Stimulated activated CD4-positive, alpha-beta T cell treated with anti-CD3 and anti-CD28 coated beads, Interleukin-12 subunit alpha, Interleukin-12 subunit beta, amount 100 ng/mL, for 4 hours (primary cell): Measurements from ENCODE around the gene ANXA1.
"Not testable (repeated sequence)": the region's sequence is repeated elsewhere in the genome, so short reads cannot be mapped to it uniquely, and the experiment has no call there.

Experiments
- DNase-seq: peaks from one replicate; pipeline ENCODE4 v3.0.0-alpha.2; 2020

ANXA1 gene

GRCh38 chr9:73170185-73170957, 18.7 kb downstream of the ANXA1 start:
- DNase-seq: no peak

DNA sequence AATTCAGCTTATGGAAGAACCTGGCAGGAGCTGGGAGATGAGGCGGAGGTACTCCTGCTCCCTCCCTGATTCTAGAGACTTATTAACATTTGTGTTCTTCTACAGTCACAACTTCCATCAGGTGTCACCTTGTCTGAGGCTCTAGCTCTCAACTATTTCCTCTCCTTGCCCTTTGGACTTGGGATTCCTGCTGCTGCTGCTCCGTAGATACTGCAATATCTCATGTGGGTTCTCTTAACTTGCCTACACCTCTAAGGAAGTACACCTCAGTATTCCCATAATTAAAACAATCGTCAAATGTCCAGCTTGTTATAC, 21.2 kb downstream of the ANXA1 start:
- no peak for DNase-seq

DNA sequence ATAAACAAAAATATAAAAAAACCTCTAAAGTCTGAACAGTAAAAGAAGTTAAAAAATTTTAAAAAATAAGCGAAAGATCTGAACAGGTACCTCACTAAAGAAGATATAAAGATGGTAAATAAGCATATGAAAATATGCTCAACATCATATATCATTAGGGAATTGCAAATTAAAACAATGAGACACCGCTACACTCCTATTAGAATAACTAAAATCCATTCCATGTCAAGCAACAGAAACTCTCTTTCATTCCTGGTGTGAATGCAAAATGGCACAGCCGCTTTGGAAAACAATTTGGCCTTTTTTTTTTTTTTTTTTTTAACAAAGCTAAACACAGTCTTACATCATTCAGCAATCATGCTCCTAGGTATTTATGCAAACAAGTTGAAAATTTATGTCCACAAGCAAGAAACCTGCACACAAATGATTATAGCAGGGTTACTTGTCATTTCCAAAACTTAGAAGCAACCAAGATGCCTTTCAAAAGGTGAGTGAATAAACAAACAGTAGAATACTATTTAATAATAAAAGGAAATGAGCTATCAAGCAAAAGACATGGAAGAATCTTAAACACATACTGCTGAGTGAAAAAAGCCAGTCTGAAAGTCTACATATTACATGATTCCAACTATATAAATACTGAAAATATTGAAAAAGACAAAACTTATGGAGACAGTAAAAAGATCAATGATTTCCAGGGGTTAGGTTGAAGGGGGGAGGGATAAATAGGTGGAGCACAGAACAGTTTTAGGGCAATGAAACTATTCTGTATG, 22.1 kb downstream of the ANXA1 start:
- no peak for DNase-seq

DNA sequence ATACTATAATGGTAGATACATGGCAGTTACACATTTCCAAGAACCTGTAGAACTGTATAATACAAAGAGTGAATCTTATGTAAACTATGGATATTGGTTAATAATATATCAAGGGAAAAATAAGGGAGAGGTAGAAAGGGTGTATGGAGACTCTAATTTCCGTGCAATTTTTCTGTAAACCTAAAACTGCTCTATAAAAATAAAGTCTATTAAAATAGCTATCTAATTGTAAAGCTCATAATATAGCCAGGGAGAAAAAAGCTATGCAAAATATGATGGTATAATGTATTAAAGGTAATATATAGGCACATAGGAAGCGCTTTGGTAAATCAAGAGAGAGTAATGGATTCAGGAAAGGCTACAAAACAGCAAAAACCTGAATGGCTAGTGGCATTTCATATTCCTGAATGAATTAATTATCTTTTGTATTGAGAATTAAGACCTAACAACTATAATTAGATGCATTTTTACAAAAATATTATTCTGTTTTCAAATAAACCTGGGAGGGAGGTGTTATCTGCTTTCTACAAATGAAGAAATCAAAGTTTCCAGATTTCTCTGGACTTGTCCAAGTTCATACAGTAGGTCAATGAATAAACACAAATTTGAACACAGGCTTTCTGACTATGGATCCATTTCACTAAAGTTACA, 22.8 kb downstream of the ANXA1 start:
- no peak for DNase-seq

- DNase-seq: no peak
Observed at GRCh38 chr9:73176450-73176875, 24.8 kb downstream of the ANXA1 start.

- no peak for DNase-seq
Observed at GRCh38 chr9:73178044-73178443, 26.4 kb downstream of the ANXA1 start.

DNA sequence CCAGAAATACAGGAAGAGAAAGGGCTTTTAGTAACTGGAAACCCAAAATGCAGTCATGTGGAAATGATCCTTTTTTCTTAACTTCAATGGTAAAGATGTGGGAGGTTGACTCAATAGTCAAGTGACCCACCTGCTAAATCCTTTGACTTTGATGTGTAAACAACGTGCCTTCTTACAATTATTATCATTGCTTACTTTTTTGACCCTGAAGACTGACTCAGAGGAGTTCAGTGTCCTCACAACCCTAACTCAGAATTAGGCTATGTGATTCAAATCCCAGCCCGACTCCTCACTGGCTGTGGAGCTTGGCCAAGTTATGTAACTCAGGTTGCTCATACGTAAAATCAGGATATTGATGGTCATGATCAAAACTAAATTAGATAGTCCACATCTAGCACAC, 27.9 kb downstream of the ANXA1 start:
- DNase-seq: no peak

DNA sequence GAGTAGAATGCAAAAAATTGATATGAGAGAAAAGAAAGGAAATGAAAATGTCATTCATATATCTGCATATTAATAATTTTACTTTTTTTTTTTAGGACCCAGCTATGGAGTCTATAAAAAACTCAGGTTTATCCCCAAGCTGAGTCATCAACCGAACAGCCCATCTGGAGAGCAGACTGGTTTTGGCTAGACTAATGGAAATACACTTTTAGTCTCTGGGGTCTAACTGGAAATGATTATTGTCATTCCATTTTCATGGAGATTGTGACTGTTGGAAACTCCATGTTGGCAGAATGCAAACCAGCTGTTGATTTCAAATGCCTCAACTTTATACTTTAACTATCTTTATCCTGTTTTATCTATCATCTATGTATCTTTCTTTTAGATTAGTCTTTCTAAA, 28.7 kb downstream of the ANXA1 start:
- no peak for DNase-seq

DNA sequence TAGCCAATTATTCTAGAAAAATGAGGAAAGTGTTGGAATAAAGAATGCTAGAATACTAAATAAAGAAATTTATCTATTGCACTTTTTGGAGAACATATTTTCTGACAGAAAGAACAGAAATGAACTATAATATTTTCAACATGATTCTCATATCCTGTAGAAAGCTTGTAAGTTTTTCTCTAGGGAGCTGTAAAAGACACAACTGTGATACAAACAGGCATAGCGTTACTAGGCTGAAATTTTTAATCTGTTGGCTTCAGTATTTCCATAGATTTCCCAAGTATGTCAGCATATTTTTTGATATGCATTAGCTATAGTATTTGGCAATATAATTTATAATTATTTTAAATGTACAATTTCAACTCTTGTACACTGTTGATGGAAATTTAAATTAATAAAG, 31.3 kb downstream of the ANXA1 start:
- no peak for DNase-seq

GRCh38 chr9:73183428-73183827, 31.8 kb downstream of the ANXA1 start:
- no peak for DNase-seq

- no peak for DNase-seq
Observed at GRCh38 chr9:73183917-73184861, 32.5 kb downstream of the ANXA1 start.

GRCh38 chr9:73191109-73191508, 39.4 kb downstream of the ANXA1 start:
- DNase-seq: not testable (repeated sequence)

GRCh38 chr9:73194284-73194683, 42.6 kb downstream of the ANXA1 start:
- DNase-seq: no peak

GRCh38 chr9:73199448-73199847, 47.8 kb downstream of the ANXA1 start:
- no peak for DNase-seq

DNA sequence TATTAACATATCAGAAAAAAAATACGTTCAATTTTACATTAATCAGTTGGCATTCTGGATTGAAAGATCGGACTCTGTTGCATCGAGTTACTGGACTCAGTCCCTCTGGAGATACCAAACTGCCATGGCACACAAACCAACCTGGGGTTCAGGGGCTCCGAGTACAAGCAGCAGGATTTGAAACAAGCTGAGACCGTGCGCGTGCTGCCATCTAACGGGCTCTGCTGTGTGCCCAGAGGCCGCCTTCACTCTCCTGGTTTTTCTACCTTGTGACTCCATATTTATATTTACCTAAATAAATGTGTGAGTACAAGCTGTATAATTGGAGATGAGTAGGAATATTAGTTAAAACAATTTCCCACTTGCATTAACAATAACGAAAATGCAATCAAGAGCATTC, 48.2 kb downstream of the ANXA1 start:
- DNase-seq: no peak

GRCh38 chr9:73200694-73201452, 49.2 kb downstream of the ANXA1 start:
- no peak for DNase-seq

GRCh38 chr9:73202980-73203379, 51.3 kb downstream of the ANXA1 start:
- no peak for DNase-seq

- no peak for DNase-seq
Observed at GRCh38 chr9:73204936-73205335, 53.3 kb downstream of the ANXA1 start.

DNA sequence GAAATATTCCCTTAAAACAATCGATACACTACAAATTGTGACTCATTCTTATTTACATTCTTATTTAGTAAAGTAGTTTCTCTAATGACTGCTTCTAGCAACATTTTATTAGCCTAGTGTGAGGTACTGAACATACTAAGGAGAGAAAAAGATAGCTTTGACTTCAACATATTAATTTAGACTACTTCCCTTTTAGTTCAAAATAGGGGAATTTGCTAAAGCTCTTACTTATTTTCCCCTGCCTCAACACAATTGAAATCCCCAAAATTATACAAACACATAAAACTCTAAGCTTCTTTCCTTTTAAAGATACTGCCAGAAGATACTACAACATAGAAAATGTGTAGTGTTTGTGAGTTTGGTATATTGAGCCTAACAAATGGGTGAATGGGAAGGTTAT, 55.2 kb downstream of the ANXA1 start:
- DNase-seq: no peak

DNA sequence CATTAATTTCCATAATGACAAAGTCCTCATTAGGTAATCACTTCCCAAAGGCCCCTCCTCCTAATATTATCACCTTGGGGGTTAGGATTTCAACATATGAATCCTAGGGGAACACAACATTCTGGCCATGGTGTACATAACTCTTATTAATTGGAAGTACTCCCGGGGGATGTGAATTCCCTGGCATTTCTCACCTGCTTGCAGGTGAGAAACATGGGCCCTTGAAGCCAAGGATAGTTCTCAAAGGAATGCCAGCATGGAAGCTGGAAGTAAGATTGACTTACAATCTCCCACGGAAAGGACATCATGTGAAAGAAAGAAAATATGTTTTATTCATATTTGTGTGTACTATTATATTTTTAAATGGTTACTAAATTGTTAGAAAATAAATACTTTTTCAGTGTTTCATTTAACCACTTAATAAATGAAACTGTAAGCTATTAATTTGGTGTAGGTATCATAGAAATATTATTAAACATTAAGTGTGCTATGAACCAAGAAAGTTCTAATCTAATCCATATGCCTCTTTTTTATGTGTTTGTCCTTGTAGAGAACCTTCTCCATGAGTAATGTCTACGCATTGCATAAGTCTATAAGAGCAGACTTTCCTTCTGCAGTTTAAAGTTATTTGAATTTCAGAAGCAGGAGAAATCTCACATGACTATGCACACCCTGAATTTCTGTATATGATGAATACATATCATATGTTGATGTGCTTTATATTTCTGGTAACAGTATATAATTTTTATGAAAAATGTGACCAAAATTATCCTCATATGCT, 59.4 kb downstream of the ANXA1 start:
- DNase-seq: no peak

DNA sequence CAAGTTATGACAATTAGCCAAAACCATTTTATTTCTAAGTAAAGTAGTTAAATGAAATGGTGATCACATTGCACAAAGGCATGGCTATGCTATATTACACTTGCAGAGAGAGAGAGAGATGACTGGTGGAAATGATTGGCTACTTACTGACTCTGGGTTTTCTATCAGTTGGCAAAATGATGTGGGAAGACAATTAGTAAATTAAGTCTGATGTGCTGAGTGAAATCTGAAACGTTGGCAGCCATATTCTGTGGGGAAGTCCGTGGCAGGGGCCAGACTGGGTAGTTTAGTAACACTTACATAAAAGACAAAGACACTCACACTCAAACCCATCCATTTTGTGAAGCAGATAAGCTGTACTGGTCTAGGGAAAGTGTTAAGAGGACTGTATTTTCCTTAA, 61.6 kb downstream of the ANXA1 start:
- no peak for DNase-seq
